GM23338 (cell line): ENCODE measurements around the gene CSTPP1. TPM values are rescaled to one million over a fixed set of nuclear protein-coding genes. Genes with fewer than 3 reads are reported as not detected.

Source experiments
- ATAC-seq: fragments of 200-7000 bp; cut with Tn5 transposase; 3 replicates; pipeline ENCODE4 v1.9.1; 2020
- DNase-seq: peaks from one replicate; pipeline ENCODE4 v3.0.0-alpha.2; 2015; ENCODE audit warnings: low spot score
- H2AFZ ChIP-seq: fragments of 200-600 bp; sonication (generic); 2 replicates; pipeline ENCODE4 v1.8.0; 2016; ENCODE audit warnings: antibody characterized with exemption, mild to moderate bottlenecking, moderate library complexity
- H3F3A ChIP-seq: fragments of 200-600 bp; sonication (generic); replicated peaks from 2 replicates; pipeline ENCODE4 v1.8.0; 2017; ENCODE audit warnings: antibody characterized with exemption, mixed run types, low read depth
- H3K27ac ChIP-seq: fragments of 200-600 bp; sonication (generic); 2 replicates; pipeline ENCODE4 v1.6.1; 2016; ENCODE audit warnings: low read depth
- H3K27me3 ChIP-seq: fragments of 200-600 bp; sonication (generic); 2 replicates; pipeline ENCODE4 v1.8.0; 2016; ENCODE audit warnings: mild to moderate bottlenecking, mixed run types, moderate library complexity; ENCODE audit not compliant: insufficient read depth
- H3K36me3 ChIP-seq: fragments of 200-600 bp; sonication (generic); 2 replicates; pipeline ENCODE4 v1.8.0; 2016; ENCODE audit warnings: mild to moderate bottlenecking; ENCODE audit not compliant: insufficient read depth
- H3K4me1 ChIP-seq: fragments of 200-600 bp; sonication (generic); 2 replicates; pipeline ENCODE4 v1.8.0; 2016; ENCODE audit warnings: mild to moderate bottlenecking, moderate library complexity; ENCODE audit not compliant: insufficient read depth
- H3K4me2 ChIP-seq: fragments of 200-600 bp; sonication (generic); 2 replicates; pipeline ENCODE4 v1.7.1; 2017; ENCODE audit warnings: mixed run types
- H3K4me3 ChIP-seq: fragments of 200-600 bp; sonication (generic); 2 replicates; pipeline ENCODE4 v1.6.1; 2016; ENCODE audit warnings: mixed run types
- H3K79me2 ChIP-seq: fragments of 200-600 bp; sonication (generic); replicated peaks from 2 replicates; pipeline ENCODE4 v1.8.0; 2017; ENCODE audit warnings: mild to moderate bottlenecking; ENCODE audit not compliant: insufficient read depth
- H3K9me2 ChIP-seq: fragments of 200-600 bp; sonication (generic); 2 replicates; pipeline ENCODE4 v1.8.0; 2017; ENCODE audit not compliant: insufficient read depth
- H4K20me1 ChIP-seq: fragments of 200-600 bp; sonication (generic); replicated peaks from 2 replicates; pipeline ENCODE4 v1.8.0; 2017; ENCODE audit warnings: mild to moderate bottlenecking; ENCODE audit not compliant: insufficient read depth
- H3K27ac Mint-ChIP-seq: 2 replicates; pipeline ENCODE4 v1.8.0; 2020; ENCODE audit warnings: inconsistent platforms, mild to moderate bottlenecking, moderate library complexity, mixed read lengths
- H3K27me3 Mint-ChIP-seq: 3 replicates; pipeline ENCODE4 v1.8.0; 2022; ENCODE audit warnings: low read depth, mild to moderate bottlenecking, moderate library complexity, mixed read lengths, inconsistent platforms; ENCODE audit not compliant: insufficient read depth, poor library complexity
- H3K36me3 Mint-ChIP-seq: 3 replicates; pipeline ENCODE4 v1.8.0; 2021; ENCODE audit warnings: low read depth, mild to moderate bottlenecking, inconsistent platforms, moderate library complexity, mixed read lengths
- H3K4me1 Mint-ChIP-seq: 3 replicates; pipeline ENCODE4 v1.8.0; 2020; ENCODE audit warnings: mild to moderate bottlenecking, inconsistent platforms, mixed read lengths
- H3K4me3 Mint-ChIP-seq: 3 replicates; pipeline ENCODE4 v1.8.0; 2021; ENCODE audit warnings: moderate library complexity, mild to moderate bottlenecking, inconsistent platforms, mixed read lengths
- H3K9me3 Mint-ChIP-seq: 3 replicates; pipeline ENCODE4 v1.8.0; 2020; ENCODE audit warnings: moderate library complexity, mild to moderate bottlenecking, inconsistent platforms, mixed read lengths
- JUNB ChIP-seq: IDR thresholded peaks from one replicate; pipeline ENCODE4 v1.6.1; 2016; ENCODE audit warnings: antibody characterized with exemption; ENCODE audit not compliant: unreplicated experiment
- NANOG ChIP-seq: IDR thresholded peaks from 2 replicates; pipeline ENCODE4 v1.6.1; 2016; ENCODE audit warnings: antibody characterized with exemption, borderline replicate concordance
- ZNF114 ChIP-seq: fragments of 250-450 bp; sonication (Bioruptor Pico); IDR thresholded peaks from 2 replicates; pipeline ENCODE4 v1.5.0; 2020; ENCODE audit warnings: mild to moderate bottlenecking, moderate library complexity
- ZNF331 ChIP-seq: fragments of 250-450 bp; sonication (Bioruptor Pico); IDR thresholded peaks from 2 replicates; pipeline ENCODE4 v1.5.0; 2020; ENCODE audit warnings: low read depth, mild to moderate bottlenecking, moderate library complexity
- polyA plus RNA-seq: library from polyadenylated mRNA; unstranded; fragments of >200 nt; fragmentation: Nextera tagmentation; extraction: Ambion mirVana; gene quantifications from 2 replicates; pipeline ENCODE4 v1.2.1, GENCODE V29; 2016
- total RNA-seq: library from RNA; depleted of rRNA; stranded (reverse); fragments of >200 nt; shearing (Covaris generic); gene quantifications from 2 replicates; pipeline ENCODE4 v1.2.3, GENCODE V29; 2014
- TF ChIP-seq, protein P1 (sequence below): fragments of 250-450 bp; sonication (Bioruptor Pico); IDR thresholded peaks from 2 replicates; pipeline ENCODE4 v1.5.0; 2020; ENCODE audit warnings: mild to moderate bottlenecking, moderate library complexity
- TF ChIP-seq, protein P2 (sequence below): IDR thresholded peaks from 2 replicates; pipeline ENCODE4 v1.6.1; 2016; ENCODE audit warnings: antibody characterized with exemption

The CSTPP1 gene
- total and polyA plus RNA-seq, 2 experiments from 2014 or later = 23.5 to 42.6 TPM

DNA sequence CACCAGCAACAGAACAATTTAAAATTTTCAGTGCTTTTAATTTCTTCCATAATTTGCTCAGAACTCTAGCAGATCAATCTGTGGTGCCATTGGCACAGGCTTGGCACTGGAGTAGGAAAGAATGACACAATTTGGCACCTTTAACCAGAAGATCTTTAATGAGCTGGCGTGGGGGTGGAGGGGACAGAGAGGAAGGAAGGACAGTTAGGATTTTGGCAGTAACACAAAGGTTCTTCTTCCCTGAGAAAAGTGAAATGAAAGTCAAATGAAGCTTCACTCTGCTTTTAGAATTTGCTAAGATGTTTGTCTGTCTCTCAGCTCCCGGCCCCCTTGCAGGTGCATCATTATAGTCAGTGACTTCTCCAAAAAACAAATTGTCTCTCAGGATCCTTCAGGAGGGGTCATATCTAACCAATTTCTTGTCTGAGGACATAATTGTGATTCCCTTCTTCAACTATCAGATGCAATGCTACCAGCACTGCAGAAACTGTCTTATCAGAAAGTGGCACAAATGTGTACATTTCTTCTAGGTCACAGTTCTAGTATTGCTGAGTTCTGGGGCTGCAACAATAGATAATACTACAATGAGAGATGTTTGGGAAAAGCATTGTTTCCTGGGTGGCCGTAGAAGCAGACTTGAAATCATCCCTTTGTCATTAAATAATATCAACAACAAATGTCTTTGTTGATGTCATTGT, 66.8 kb downstream of the CSTPP1 start:
- Mint-ChIP-seq H3K36me3 (no peaks in the 10 kb centered on the region), H3K4me1 (peaks cover 11% of the 10 kb centered on the region; the same call in 2 of the 3 replicates), H3K9me3 (no peaks in the 10 kb centered on the region), H3K4me3 (no peak overlapping the region), H3K27ac (no peak overlapping the region), H3K27me3 (peaks cover 3% of the 10 kb centered on the region)
- Histone ChIP-seq H3K27me3 (no peaks in the 10 kb centered on the region), H4K20me1 (no peaks in the 10 kb centered on the region; the same call in 1 of the 2 replicates), H3K27ac (no peak overlapping the region), H2AFZ (no peak overlapping the region), H3K36me3 (no peaks in the 10 kb centered on the region), H3K4me1 (no peaks in the 10 kb centered on the region), H3K79me2 (no peaks in the 10 kb centered on the region), H3K4me2 (no peak overlapping the region), H3K9me2 (no peaks in the 10 kb centered on the region), H3K4me3 (no peak overlapping the region), H3F3A (no peaks in the 10 kb centered on the region)
- TF ChIP-seq, protein P1, sequence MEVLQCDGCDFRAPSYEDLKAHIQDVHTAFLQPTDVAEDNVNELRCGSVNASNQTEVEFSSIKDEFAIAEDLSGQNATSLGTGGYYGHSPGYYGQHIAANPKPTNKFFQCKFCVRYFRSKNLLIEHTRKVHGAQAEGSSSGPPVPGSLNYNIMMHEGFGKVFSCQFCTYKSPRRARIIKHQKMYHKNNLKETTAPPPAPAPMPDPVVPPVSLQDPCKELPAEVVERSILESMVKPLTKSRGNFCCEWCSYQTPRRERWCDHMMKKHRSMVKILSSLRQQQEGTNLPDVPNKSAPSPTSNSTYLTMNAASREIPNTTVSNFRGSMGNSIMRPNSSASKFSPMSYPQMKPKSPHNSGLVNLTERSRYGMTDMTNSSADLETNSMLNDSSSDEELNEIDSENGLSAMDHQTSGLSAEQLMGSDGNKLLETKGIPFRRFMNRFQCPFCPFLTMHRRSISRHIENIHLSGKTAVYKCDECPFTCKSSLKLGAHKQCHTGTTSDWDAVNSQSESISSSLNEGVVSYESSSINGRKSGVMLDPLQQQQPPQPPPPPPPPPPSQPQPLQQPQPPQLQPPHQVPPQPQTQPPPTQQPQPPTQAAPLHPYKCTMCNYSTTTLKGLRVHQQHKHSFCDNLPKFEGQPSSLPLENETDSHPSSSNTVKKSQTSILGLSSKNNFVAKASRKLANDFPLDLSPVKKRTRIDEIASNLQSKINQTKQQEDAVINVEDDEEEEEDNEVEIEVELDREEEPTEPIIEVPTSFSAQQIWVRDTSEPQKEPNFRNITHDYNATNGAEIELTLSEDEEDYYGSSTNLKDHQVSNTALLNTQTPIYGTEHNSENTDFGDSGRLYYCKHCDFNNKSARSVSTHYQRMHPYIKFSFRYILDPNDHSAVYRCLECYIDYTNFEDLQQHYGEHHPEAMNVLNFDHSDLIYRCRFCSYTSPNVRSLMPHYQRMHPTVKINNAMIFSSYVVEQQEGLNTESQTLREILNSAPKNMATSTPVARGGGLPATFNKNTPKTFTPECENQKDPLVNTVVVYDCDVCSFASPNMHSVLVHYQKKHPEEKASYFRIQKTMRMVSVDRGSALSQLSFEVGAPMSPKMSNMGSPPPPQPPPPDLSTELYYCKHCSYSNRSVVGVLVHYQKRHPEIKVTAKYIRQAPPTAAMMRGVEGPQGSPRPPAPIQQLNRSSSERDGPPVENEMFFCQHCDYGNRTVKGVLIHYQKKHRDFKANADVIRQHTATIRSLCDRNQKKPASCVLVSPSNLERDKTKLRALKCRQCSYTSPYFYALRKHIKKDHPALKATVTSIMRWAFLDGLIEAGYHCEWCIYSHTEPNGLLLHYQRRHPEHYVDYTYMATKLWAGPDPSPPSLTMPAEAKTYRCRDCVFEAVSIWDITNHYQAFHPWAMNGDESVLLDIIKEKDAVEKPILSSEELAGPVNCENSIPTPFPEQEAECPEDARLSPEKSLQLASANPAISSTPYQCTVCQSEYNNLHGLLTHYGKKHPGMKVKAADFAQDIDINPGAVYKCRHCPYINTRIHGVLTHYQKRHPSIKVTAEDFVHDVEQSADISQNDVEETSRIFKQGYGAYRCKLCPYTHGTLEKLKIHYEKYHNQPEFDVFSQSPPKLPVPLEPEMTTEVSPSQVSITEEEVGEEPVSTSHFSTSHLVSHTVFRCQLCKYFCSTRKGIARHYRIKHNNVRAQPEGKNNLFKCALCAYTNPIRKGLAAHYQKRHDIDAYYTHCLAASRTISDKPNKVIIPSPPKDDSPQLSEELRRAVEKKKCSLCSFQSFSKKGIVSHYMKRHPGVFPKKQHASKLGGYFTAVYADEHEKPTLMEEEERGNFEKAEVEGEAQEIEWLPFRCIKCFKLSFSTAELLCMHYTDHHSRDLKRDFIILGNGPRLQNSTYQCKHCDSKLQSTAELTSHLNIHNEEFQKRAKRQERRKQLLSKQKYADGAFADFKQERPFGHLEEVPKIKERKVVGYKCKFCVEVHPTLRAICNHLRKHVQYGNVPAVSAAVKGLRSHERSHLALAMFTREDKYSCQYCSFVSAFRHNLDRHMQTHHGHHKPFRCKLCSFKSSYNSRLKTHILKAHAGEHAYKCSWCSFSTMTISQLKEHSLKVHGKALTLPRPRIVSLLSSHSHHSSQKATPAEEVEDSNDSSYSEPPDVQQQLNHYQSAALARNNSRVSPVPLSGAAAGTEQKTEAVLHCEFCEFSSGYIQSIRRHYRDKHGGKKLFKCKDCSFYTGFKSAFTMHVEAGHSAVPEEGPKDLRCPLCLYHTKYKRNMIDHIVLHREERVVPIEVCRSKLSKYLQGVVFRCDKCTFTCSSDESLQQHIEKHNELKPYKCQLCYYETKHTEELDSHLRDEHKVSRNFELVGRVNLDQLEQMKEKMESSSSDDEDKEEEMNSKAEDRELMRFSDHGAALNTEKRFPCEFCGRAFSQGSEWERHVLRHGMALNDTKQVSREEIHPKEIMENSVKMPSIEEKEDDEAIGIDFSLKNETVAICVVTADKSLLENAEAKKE (CRISPR knock-in tag) = no peak
- TF ChIP-seq NANOG (no peak), ZNF114 (no peak), ZNF331 (CRISPR knock-in tag) (no peak), JUNB (no peak)
- TF ChIP-seq, protein P2, sequence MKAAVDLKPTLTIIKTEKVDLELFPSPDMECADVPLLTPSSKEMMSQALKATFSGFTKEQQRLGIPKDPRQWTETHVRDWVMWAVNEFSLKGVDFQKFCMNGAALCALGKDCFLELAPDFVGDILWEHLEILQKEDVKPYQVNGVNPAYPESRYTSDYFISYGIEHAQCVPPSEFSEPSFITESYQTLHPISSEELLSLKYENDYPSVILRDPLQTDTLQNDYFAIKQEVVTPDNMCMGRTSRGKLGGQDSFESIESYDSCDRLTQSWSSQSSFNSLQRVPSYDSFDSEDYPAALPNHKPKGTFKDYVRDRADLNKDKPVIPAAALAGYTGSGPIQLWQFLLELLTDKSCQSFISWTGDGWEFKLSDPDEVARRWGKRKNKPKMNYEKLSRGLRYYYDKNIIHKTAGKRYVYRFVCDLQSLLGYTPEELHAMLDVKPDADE = no peak
- ATAC-seq (no peak), DNase-seq (no peak)
